ENCODE data around the gene UBE2U.

Gene UBE2U

GRCh38 chr1:64179588-64179987, 23.8 kb upstream of the UBE2U start:
- TF ChIP-seq EZH2phosphoT487 (conservative IDR thresholded peaks at IDR 0.05; ENCODE audit: low read length) (no peak), CTCF (IDR thresholded peaks at IDR 0.05; ENCODE audit: insufficient read depth, low read length, poor library complexity, severe bottlenecking) (no peak)
- Histone ChIP-seq H3K36me3 (ENCODE audit: low read length) (no peaks in the 10 kb centered on the region), H3F3A (ENCODE audit: insufficient read depth) (no peaks in the 10 kb centered on the region), H2AFZ (ENCODE audit: low read depth, low read length, severe bottlenecking) (no peak overlapping the region), H4K20me1 (ENCODE audit: low read depth, low read length) (no peaks in the 10 kb centered on the region), H3K9me2 (replicated peaks; ENCODE audit: insufficient read depth, low read length) (no peaks in the 10 kb centered on the region), H3K27ac (ENCODE audit: low read depth, low read length) (no peak overlapping the region), H3K9ac (ENCODE audit: low read length) (no peak overlapping the region), H3K9me3 (ENCODE audit: insufficient read depth, low read length) (no peaks in the 10 kb centered on the region), H3K27me3 (ENCODE audit: low read length) (0 out of 2 replicates have a peak, but pooled peaks cover 5% of the 10 kb centered on the region), H3K4me2 (ENCODE audit: low read depth, low read length, poor library complexity, severe bottlenecking) (no peak overlapping the region), H3K79me2 (ENCODE audit: insufficient read depth, low read length) (no peaks in the 10 kb centered on the region), H3K4me3 (ENCODE audit: insufficient read depth, low read length, poor library complexity, severe bottlenecking) (no peak overlapping the region)

GRCh38 chr1:64182207-64182606, 21.2 kb upstream of the UBE2U start:
- H3K27ac ChIP-seq (ENCODE audit: low read depth, low read length), result no peak overlapping the region
- no peaks in the 10 kb centered on the region for H3K79me2 ChIP-seq (ENCODE audit: insufficient read depth, low read length)
- no peak overlapping the region for H3K4me2 ChIP-seq (ENCODE audit: low read depth, low read length, poor library complexity, severe bottlenecking)
- no peak overlapping the region for H3K9ac ChIP-seq (ENCODE audit: low read length)
- H4K20me1 ChIP-seq (ENCODE audit: low read depth, low read length), result no peaks in the 10 kb centered on the region
- TF ChIP-seq EZH2phosphoT487 (conservative IDR thresholded peaks at IDR 0.05; ENCODE audit: low read length) (no peak), CTCF (IDR thresholded peaks at IDR 0.05; ENCODE audit: insufficient read depth, low read length, poor library complexity, severe bottlenecking) (no peak)
- no peaks in the 10 kb centered on the region for H3K36me3 ChIP-seq (ENCODE audit: low read length)
- no peak overlapping the region for H2AFZ ChIP-seq (ENCODE audit: low read depth, low read length, severe bottlenecking)
- H3K9me2 ChIP-seq (replicated peaks; ENCODE audit: insufficient read depth, low read length), result no peaks in the 10 kb centered on the region
- no peak overlapping the region for H3K4me3 ChIP-seq (ENCODE audit: insufficient read depth, low read length, poor library complexity, severe bottlenecking)
- H3K9me3 ChIP-seq (ENCODE audit: insufficient read depth, low read length), result no peaks in the 10 kb centered on the region
- H3K27me3 ChIP-seq (ENCODE audit: low read length), result 0 out of 2 replicates have a peak, but pooled peaks cover 5% of the 10 kb centered on the region
- no peaks in the 10 kb centered on the region for H3F3A ChIP-seq (ENCODE audit: insufficient read depth)

- TF ChIP-seq EZH2phosphoT487 (conservative IDR thresholded peaks at IDR 0.05; ENCODE audit: low read length), result no peak
- TF ChIP-seq CTCF (IDR thresholded peaks at IDR 0.05; ENCODE audit: insufficient read depth, low read length, poor library complexity, severe bottlenecking), result no peak
- no peak overlapping the region for H3K4me2 ChIP-seq (ENCODE audit: low read depth, low read length, poor library complexity, severe bottlenecking)
Observed at GRCh38 chr1:64183395-64184002, 19.9 kb upstream of the UBE2U start.

More at GRCh38 chr1:64183395-64184002, 19.9 kb upstream of the UBE2U start:
- Histone ChIP-seq H2AFZ (ENCODE audit: low read depth, low read length, severe bottlenecking) (no peak overlapping the region), H3K27ac (ENCODE audit: low read depth, low read length) (no peak overlapping the region), H3F3A (ENCODE audit: insufficient read depth) (no peaks in the 10 kb centered on the region), H3K27me3 (ENCODE audit: low read length) (0 out of 2 replicates have a peak, but pooled peaks cover 5% of the 10 kb centered on the region), H3K4me3 (ENCODE audit: insufficient read depth, low read length, poor library complexity, severe bottlenecking) (no peak overlapping the region), H4K20me1 (ENCODE audit: low read depth, low read length) (no peaks in the 10 kb centered on the region), H3K79me2 (ENCODE audit: insufficient read depth, low read length) (no peaks in the 10 kb centered on the region), H3K9me3 (ENCODE audit: insufficient read depth, low read length) (no peaks in the 10 kb centered on the region), H3K9ac (ENCODE audit: low read length) (no peak overlapping the region), H3K36me3 (ENCODE audit: low read length) (no peaks in the 10 kb centered on the region), H3K9me2 (replicated peaks; ENCODE audit: insufficient read depth, low read length) (no peaks in the 10 kb centered on the region)
